Omental fat pad (tissue), 4 donors: ENCODE results near the gene FAM107B. TPM values are rescaled to one million over a fixed set of nuclear protein-coding genes. Genes with fewer than 3 reads are reported as not detected.
"Not testable (repeated sequence)": the region's sequence is repeated elsewhere in the genome, so short reads cannot be mapped to it uniquely, and the experiment has no call there.

ENCODE experiments used
- ATAC-seq: fragments of 150-250 bp; one replicate; pipeline ENCODE4 v1.9.1; 2016; ENCODE audit warnings: mild to moderate bottlenecking, moderate library complexity; ENCODE audit not compliant: low FRiP score
- DNase-seq: peaks from one replicate; pipeline ENCODE4 v3.0.0-alpha.2; 2019; ENCODE audit warnings: low spot score
- total RNA-seq, 4 donors: library from RNA; depleted of rRNA; stranded (reverse); fragments of >200 nt; gene quantifications; one replicate each; pipeline ENCODE4 v1.1.0, GENCODE V29; 2016
- TF ChIP-seq, protein P1 (sequence below), 3 donors: fragments of 450-650 bp; IDR thresholded peaks; one replicate each; pipeline ENCODE4 v1.5.1; 2016 to 2017; ENCODE audit warnings: antibody characterized with exemption in 3 of 3, mild to moderate bottlenecking in 3 of 3, moderate library complexity in 2 of 3

The FAM107B gene
- total RNA-seq, 4 donors from 2014 or later: 27.3 to 77.5 (median 53.7) TPM

DNA sequence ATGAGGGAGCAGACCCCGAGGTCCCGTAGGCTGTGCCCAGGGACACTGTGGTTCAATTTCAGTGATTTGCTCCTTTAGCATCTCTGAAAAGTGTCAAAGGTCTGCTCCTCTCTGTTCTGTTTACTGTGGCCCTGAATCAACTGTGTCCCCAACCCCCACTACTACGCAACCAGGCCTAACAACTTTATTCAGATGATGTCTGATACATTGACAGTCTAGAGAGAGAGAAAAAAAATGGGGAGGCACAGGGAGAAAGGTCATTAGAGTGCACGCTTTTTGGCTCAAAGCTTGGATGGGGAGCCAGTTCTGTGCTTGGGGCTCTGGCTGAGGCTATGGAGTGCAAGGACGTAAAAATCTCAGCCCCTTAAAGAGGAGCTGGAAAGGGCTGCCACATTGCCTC lies 77.9 kb downstream of the FAM107B start:
- DNase-seq: no peak
- TF ChIP-seq, protein P1, sequence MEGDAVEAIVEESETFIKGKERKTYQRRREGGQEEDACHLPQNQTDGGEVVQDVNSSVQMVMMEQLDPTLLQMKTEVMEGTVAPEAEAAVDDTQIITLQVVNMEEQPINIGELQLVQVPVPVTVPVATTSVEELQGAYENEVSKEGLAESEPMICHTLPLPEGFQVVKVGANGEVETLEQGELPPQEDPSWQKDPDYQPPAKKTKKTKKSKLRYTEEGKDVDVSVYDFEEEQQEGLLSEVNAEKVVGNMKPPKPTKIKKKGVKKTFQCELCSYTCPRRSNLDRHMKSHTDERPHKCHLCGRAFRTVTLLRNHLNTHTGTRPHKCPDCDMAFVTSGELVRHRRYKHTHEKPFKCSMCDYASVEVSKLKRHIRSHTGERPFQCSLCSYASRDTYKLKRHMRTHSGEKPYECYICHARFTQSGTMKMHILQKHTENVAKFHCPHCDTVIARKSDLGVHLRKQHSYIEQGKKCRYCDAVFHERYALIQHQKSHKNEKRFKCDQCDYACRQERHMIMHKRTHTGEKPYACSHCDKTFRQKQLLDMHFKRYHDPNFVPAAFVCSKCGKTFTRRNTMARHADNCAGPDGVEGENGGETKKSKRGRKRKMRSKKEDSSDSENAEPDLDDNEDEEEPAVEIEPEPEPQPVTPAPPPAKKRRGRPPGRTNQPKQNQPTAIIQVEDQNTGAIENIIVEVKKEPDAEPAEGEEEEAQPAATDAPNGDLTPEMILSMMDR (IDR thresholded peaks at IDR 0.05): no peak
- ATAC-seq: no peak

DNA sequence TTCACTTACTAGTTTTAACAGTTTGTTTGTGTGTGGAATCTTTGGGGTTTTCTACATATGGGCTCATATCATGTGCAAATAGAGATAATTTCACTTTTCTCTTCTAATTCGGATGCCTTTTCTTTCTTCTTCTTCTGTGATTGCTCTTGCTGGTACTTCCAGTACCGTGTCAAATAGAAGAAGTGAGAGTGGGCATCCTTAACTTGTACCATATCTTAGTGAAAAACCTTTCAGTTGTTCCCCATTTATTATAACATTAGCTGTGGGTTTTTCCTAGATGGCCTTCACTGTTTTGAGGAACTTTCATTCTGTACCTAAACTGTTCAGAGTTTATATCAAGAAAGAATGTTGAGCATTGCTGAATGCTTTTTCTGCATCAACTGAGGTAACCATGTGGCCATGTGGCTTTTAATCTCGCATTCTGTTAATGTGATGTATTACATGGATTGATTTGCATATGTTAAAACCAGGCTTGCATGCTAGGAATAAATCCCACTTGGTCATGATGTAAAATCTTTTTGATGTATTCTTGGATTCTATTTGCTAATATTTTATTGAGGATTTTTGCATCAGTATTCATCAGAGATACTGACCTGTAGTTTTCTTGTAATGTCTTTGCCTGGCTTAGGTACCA lies 78.7 kb downstream of the FAM107B start:
- TF ChIP-seq, protein P1 (IDR thresholded peaks at IDR 0.05): no peak
- no peak for DNase-seq
- no peak for ATAC-seq

DNA sequence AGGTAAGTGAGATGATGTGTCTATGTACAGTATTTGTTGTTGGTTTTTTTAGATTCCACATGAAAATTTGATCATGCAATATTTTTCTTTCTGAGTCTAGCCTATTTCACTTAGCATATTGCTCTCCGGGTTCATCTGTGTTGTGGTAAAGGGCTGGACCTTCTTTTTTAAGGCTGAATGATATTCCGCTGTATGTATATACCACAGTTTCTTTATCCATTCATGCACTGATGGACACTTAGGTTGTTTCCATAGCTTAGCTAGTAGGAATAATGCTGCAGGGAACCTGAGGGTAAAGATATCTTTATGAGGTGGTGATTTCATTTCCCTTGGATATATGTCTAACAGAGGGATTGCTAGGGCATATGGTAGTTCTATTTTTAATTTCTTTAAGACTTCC lies 80.8 kb downstream of the FAM107B start:
- ATAC-seq: no peak
- DNase-seq: no peak
- TF ChIP-seq, protein P1 (IDR thresholded peaks at IDR 0.05): no peak

DNA sequence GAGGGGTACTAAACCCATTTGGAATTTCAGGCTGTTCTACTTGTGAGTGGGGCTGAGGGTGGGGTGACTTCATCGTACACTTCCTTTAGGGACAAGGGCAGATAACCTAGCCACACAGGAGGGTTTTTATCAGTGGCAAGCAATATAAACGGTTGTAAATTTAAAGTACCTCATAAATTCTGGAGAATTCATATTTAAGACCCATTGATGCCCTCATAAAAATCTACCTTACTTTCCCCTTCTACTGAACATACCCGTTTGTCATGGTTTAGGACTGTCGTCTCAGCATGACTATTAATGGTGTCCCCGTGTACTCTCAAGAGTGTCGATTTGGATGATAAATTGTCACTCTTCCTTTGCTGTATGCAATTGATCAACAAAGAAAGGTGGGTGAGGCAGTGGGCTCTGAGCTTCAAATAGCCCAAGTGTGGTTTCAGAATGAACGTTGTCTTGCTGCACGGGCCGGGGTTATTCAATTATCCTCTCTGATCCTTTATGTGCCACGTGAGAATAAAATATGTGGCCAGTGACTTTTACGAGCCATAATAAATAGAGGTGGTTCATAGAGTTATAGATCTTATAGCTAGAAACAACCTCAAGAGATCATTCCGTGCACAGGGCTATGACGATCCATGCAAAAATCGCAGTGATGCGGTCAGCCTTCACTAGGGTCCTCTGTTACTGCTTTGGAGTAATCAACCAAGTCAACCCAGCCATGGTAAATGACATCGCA lies 82.2 kb downstream of the FAM107B start:
- ATAC-seq: no peak
- TF ChIP-seq, protein P1 (IDR thresholded peaks at IDR 0.05): no peak
- no peak for DNase-seq

DNA sequence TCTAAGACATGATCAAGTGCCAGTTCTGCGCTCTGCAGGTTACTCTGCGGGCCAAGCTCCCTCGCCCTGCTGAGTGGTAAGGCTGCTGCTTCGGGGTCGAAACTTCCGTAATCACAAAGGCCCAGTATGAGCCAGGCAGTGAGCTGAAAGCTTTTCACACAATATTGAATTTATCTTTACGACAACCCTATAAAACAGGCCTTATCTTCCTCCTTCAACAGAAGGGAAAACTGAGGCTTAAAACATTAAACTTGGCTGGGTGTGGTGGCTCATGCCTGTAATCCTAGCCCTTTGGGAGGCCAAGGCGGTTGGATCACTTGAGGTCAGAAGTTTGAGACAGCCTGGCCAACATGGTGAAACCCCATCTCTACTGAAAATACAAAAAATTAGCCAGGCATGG lies 83.3 kb downstream of the FAM107B start:
- no peak for ATAC-seq
- no peak for DNase-seq
- TF ChIP-seq, protein P1 (IDR thresholded peaks at IDR 0.05): no peak

DNA sequence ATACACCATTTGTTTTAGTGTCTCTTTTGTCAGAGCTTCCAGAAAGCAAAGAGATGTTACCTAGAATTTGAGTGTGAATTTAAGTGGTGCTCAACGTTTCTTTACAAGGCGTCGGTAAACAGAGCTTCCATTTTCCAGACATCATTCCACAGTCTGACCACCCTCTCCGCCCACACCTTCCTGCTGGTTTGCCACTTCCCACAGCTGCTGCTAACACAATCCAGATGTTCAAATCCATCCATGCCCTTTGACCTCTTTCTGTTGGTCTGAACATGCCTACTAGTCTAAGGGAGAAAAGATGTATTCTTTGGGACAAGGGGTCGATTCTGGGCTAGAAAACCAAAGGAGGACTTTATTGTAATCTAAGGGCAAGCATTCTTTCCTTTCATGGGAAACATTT lies 86.1 kb downstream of the FAM107B start:
- no peak for ATAC-seq
- TF ChIP-seq, protein P1 (IDR thresholded peaks at IDR 0.05): no peak
- no peak for DNase-seq

DNA sequence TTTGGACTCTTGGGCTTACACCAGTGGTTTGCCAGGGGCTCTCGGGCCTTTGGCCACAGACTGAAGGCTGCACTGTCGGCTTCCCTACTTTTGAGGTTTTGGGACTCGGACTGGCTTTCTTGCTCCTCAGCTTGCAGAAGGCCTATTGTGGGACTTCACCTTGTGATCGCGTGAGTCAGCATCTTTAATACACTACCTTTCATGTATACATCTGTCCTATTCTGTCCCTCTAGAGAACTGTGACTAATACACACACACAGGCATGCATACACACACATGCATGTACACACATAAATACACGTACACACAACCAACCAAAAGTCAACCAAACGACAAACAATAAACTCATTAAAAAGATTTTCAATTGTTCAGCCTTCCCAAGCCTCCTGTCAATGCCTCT lies 86.5 kb downstream of the FAM107B start:
- ATAC-seq: not testable (repeated sequence)

More for the DNA sequence above, 86.5 kb downstream of the FAM107B start:
- DNase-seq: not testable (repeated sequence)
